Activated naive CD8-positive, alpha-beta T cell treated with anti-CD3 and anti-CD28 coated beads, Interleukin-2, amount 50 U/mL, for 24 hours (primary cell): Measurements from ENCODE around the gene PRR7.
A peak's percentile ranks its signal among the peaks of the same experiment; 100 is the strongest.

Experiments used
- ATAC-seq: fragments of 150-1000 bp; cut with Tn5 transposase; one replicate; pipeline ENCODE4 v1.10.0; 2021
- DNase-seq: peaks from one replicate; pipeline ENCODE4 v3.0.0; 2021
- H3K27ac Mint-ChIP-seq: one replicate; pipeline ENCODE4 v1.8.0; 2021; ENCODE audit warnings: mild to moderate bottlenecking, mixed read lengths
- H3K27me3 Mint-ChIP-seq: one replicate; pipeline ENCODE4 v1.8.0; 2021; ENCODE audit warnings: mixed read lengths
- H3K36me3 Mint-ChIP-seq: one replicate; pipeline ENCODE4 v1.8.0; 2021; ENCODE audit warnings: low read depth, mixed read lengths
- H3K4me1 Mint-ChIP-seq: one replicate; pipeline ENCODE4 v1.8.0; 2021; ENCODE audit warnings: mixed read lengths
- H3K4me3 Mint-ChIP-seq: one replicate; pipeline ENCODE4 v1.8.0; 2021; ENCODE audit warnings: mild to moderate bottlenecking, moderate library complexity, mixed read lengths
- H3K9me3 Mint-ChIP-seq: one replicate; pipeline ENCODE4 v1.8.0; 2021; ENCODE audit warnings: mixed read lengths

Gene PRR7, protein sequence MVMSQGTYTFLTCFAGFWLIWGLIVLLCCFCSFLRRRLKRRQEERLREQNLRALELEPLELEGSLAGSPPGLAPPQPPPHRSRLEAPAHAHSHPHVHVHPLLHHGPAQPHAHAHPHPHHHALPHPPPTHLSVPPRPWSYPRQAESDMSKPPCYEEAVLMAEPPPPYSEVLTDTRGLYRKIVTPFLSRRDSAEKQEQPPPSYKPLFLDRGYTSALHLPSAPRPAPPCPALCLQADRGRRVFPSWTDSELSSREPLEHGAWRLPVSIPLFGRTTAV

DNA sequence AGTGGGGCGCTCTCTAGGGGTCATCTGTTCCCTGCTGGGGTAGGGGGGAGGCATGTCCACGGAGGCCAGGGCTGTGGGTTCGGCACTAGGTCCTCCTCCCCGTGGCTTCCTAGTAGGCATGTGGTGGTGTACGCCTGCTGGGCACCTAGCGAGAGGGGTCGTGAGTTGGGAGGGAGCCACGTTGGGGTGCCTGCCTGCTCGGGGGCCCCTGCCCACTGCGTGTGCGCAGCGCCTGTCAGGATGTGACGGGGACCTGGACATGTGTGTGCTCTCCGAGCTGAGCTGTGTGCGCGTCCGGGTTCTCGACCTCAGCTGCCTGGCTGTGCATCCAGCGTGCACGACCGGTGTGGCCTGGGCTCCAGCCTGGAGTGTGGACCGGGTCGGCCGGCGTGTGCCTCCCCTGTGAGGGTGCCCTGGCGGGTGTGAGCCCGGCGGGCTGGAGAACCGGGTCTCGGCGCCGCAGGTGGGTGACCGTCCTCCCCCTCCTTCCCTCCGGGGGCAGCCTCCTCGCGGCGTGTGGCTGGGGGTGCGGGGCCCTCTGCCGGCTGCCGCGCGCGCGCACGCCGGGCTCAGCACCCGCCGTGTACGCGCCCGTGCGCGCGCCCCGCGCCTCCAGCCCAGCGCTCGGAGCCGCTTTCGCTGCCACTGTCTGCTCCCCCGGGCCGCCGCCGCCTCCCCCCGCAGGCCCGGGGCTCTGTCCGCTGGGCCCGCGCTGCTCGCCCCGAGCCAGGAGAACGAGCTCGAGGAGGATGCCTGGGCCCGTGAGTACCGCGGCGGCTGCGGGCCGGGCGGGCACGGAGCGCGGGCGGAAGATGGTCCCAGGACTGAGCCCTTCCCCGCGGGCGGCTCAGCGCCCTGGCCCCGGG is at the start of gene PRR7:
Gene PRR7 (plus strand): TSS at position 615 of the 866 bp plus-strand sequence. CDS start 8,254 bp downstream, outside the sequence.
- DNase-seq (peak; percentile 80), ATAC-seq (peak; percentile 51)
- Mint-ChIP-seq H3K36me3 (peaks cover 5% of the 10 kb centered on the region), H3K27ac (peak within 1 kb of the TSS; percentile 79), H3K4me3 (peak within 1 kb of the TSS; percentile 73), H3K9me3 (no peaks in the 10 kb centered on the region), H3K4me1 (peaks cover 54% of the 10 kb centered on the region), H3K27me3 (no peaks in the 10 kb centered on the region)

DNA sequence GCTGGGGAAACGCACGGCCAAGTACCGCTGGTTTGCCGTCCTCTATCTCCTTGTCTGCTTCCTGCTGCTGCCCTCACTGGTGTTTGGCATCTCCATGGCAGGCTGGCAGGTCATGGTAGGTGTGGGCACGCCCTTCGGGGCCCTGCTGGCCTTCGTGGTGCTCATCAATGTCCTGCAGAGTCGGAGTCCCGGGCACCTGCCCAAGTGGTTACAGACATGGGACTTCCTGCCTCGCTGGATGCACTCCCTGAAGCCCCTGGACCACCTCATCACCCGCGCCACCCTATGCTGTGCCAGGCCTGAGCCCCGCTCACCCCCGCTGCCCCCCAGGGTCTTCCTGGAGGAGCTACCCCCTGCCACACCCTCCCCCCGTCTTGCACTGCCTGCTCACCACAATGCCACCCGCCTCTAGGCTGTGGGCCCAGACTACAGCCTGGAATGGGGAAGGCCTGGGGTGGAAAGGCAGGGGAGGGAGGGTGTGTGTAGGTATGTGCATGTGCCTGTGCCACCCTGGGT is 48.7 kb upstream of the PRR7 start:
- no peak overlapping the region for H3K27ac Mint-ChIP-seq
- no peaks in the 10 kb centered on the region for H3K9me3 Mint-ChIP-seq
- no peaks in the 10 kb centered on the region for H3K36me3 Mint-ChIP-seq
- DNase-seq (no peak), ATAC-seq (no peak)
- peaks cover 20% of the 10 kb centered on the region for H3K27me3 Mint-ChIP-seq
- H3K4me1 Mint-ChIP-seq, result peaks cover 10% of the 10 kb centered on the region
- no peak overlapping the region for H3K4me3 Mint-ChIP-seq

DNA sequence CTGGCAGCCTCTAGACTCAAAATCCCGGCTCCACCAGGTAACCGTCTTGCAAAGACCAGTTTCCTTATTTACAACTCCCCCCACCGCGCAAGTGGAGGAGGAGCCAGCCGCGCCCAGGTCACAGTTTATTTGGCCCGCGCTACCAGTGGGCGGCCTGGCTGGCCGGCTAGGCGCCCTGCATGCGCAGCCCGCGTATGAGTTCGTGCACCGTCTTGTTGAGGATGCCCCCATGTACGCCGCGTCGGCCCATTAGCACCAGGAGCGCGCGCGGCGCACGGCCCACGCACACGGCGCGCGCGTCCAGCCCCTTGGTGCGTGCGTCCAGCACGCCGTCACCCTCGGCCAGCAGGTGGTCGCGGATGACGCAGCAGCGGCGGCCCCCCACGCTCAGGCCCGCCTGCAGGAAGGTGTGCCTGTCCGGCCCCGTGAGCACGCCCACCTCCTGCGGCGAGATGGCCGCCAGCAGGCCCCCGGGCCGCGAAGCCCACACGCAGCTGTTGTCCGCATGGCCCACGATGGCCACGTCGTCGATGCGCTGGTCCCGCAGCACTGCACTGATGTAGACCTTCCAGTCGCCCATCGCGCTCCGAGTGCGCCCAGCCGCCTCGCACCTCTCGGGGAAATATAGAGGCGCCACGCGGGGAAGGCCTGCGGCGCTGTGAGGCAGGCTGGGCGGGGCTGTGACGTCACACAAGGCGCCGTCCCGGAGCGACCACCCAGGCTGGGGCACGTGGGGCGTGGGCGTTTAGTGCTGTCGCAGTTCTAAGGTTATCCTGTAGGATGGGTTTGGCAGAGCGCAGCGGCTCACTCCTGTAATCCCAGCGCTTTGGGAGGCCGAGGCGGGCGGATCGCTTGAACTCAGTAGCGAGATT is 46.4 kb upstream of the PRR7 start, which contains the start of gene PFN3:
Gene PFN3 (minus strand): TSS at position 665 of the 872 bp plus-strand sequence. CDS start 85 bp downstream, at position 580.
- Mint-ChIP-seq H3K27me3 (peaks cover 23% of the 10 kb centered on the region), H3K27ac (no peak within 1 kb of the TSS), H3K9me3 (no peaks in the 10 kb centered on the region), H3K36me3 (no peaks in the 10 kb centered on the region), H3K4me3 (no peak within 1 kb of the TSS), H3K4me1 (peaks cover 23% of the 10 kb centered on the region)
- ATAC-seq (no peak), DNase-seq (no peak)

DNA sequence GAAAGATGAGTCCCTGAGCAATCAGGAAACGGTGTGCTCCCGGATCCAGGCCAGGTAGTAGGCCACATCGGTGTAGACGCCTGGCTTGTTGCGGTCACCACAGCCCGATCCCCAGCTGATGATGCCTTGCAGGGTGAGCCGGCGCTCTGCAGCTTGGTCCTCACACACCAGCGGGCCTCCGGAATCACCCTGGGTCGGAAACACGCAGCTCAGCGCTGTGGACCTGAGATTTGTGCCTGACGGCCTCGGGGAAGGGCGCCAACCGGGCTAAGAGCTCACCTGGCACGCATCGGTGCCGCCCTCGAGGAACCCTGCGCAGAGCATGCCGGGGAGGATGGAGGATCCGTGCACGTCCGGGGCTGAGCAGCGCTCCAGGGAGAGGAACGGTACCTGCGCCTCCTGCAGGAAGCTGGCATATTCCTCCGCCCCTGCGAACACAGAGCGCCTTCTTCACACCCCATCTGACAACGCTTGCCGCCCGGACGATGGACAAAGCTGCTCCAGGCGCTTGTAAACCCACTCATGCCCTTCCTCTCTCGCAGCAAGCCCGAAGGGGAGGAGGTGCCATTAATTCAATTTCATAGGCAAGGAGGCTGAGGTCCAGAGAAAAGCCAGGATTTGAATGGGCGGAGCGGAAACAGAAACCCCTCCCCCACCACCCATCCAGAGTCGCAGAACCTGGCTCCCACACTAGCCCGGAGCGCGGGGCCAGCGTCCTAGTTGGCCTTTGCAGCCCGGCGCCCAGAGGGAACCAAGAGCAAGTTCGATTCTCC is 44.2 kb upstream of the PRR7 start:
- ATAC-seq (peak; percentile 53), DNase-seq (peak; percentile 74)
- peak overlapping the region; percentile 73 for H3K4me3 Mint-ChIP-seq
- H3K27me3 Mint-ChIP-seq, result peaks cover 26% of the 10 kb centered on the region
- no peaks in the 10 kb centered on the region for H3K9me3 Mint-ChIP-seq
- no peak overlapping the region for H3K27ac Mint-ChIP-seq
- H3K4me1 Mint-ChIP-seq, result peaks cover 28% of the 10 kb centered on the region
- no peaks in the 10 kb centered on the region for H3K36me3 Mint-ChIP-seq

DNA sequence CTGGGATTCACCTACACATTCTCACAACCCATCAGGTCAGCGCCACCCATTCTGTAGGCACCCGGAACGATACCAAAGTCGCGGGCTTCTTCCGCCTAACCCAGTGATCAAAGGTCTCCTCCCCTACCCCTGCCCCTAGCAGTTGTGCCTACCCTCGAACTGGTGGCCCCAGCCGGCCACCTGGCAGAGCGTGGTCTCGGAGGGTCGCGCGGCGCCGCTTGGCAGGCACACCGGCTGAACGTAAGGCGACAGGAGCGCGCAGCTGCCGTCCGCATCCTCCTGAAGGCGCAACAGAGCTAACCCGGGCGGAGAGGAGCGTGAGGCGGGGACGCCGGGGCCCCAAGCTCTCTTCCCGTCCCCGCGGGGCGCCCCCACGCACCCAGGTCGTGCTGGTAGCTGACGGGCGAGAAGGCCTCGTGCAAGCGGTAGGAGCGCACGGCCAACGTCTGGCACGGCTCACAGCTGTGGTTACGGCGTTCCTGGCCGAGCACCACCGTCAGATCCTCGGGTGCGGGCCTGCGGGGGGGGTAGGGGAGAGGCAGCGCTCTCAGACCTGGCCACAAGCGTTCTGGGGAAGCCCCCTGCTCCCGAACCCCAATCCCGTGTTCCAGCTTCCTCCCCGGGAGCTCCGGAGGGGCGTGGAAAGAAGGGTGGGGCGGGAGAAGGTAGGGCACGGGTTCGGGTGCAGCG is 43.4 kb upstream of the PRR7 start:
- no peaks in the 10 kb centered on the region for H3K36me3 Mint-ChIP-seq
- H3K4me3 Mint-ChIP-seq, result peak overlapping the region; percentile 73
- DNase-seq (peak; percentile 50), ATAC-seq (peak; percentile 6)
- no peak overlapping the region for H3K27ac Mint-ChIP-seq
- no peaks in the 10 kb centered on the region for H3K9me3 Mint-ChIP-seq
- H3K27me3 Mint-ChIP-seq, result peaks cover 26% of the 10 kb centered on the region
- peaks cover 28% of the 10 kb centered on the region for H3K4me1 Mint-ChIP-seq

DNA sequence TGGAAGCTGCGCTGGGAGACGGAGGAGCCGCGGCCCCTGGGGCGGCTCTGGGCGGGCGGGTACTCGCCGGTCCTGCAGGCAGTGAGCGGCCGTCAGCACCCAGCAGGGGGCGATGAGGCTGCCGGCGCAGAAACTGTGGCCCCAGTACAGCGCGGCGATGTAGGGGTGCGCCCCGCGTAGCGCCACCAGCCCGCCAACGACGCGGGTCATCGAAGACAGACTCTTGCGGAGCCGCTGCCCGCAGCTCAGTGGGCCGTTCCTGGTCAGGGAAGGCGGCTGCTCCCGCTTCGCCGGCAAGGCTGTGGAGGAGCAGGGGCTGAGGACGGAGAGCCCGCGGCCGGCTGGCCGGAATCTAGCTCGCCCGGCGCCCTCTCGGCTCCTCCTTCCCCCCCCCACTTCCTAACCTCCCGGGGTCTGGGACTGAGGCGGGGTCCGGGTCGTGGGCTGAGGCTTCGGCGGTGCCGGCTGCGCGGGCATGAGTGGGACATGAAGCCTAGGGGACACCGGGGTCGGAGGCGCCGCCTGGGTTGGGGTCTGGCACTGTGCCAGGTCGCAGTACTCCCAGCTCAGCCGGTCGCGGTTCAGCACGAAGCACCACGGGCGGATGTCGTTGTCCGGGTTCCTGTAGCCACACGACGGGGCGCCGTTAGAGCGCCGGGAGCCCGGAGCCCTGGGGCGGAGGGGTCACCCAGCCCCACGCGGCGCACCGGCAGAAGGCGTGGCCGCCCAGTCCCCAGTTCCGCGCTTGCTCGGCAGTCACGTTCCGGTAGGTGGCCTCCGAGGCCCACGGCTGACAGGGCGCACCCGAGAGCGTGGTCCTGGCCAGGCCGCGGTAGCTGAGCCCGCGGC is 42.6 kb upstream of the PRR7 start:
- DNase-seq (peak; percentile 86), ATAC-seq (peak; percentile 92)
- no peaks in the 10 kb centered on the region for H3K9me3 Mint-ChIP-seq
- no peak overlapping the region for H3K27ac Mint-ChIP-seq
- no peaks in the 10 kb centered on the region for H3K36me3 Mint-ChIP-seq
- H3K4me3 Mint-ChIP-seq, result peak overlapping the region; percentile 73
- H3K4me1 Mint-ChIP-seq, result peaks cover 28% of the 10 kb centered on the region
- peaks cover 26% of the 10 kb centered on the region for H3K27me3 Mint-ChIP-seq

DNA sequence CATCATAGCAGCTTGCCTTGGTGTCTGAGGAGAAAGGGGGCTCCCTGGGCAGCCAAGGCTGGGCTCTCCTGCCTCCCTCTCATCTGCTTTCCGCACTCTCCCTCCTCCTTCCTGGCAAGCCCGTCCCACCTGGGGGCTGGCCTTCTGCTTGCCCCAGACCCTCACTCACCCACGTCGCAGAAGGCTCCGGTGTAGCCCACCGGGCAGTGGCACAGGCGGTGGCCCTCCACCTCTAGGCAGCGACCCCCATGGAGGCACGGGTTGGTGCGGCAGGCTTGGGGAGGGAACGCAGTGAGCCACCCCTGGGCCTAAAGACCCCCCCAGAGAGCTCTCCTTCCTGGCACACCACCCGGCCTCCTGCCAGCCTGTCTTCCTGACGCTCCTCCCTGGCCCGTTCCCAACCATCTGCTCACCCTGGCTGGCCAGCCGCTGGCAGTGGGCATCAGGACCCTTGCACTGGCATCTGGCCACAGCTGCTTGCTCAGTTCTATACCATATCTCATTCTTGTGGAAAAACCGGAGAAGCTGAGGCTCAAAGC is 41.9 kb upstream of the PRR7 start:
- H3K4me1 Mint-ChIP-seq, result peaks cover 28% of the 10 kb centered on the region
- no peak overlapping the region for H3K27ac Mint-ChIP-seq
- DNase-seq, result no peak
- no peak for ATAC-seq
- no peaks in the 10 kb centered on the region for H3K9me3 Mint-ChIP-seq
- H3K36me3 Mint-ChIP-seq, result no peaks in the 10 kb centered on the region
- peaks cover 28% of the 10 kb centered on the region for H3K27me3 Mint-ChIP-seq
- H3K4me3 Mint-ChIP-seq, result peak overlapping the region; percentile 73

DNA sequence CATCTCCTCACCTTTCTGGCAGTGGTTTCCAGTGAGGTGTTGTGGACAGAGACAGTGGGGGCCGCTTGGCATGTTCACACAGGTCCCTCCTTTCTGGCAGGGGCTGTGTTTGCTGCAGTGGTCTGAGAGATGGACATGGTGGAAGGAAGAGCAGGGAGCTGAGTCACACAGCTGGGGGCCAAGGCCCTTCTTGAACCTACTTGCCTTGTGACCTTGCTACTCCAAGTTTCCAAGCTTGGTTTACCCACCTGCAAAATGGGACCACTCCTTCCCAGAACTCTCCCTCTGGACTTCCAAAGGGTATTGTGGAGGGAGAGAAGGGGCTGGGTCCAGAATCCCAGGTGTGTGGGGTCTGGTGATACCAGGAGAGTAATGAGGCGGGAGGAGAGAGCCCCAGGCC is 41.3 kb upstream of the PRR7 start:
- Mint-ChIP-seq H3K27ac (no peak overlapping the region), H3K4me3 (peak overlapping the region; percentile 73), H3K4me1 (peaks cover 28% of the 10 kb centered on the region)

DNA sequence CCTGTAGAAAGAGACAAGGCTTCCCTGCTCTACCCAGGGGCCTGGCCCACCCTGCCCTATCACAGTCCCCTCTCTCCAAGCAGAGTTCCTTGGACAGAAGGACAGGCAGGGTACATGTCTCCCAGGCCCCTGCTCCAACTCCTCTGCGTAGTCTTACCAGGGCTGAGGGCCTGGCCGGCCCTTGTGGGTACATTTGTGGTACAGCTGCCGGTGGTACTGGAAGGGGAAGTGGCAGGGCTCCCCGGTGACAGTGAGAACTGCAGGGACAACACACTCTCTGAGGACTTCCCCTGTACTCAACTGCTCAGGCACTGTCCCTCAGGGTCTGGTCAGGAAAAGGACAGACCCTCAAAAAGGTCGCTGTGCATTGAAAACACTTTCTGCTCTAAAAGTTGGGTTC is 40.8 kb upstream of the PRR7 start:
- no peak overlapping the region for H3K4me3 Mint-ChIP-seq
- H3K27me3 Mint-ChIP-seq, result peaks cover 28% of the 10 kb centered on the region
- peaks cover 33% of the 10 kb centered on the region for H3K4me1 Mint-ChIP-seq
- H3K27ac Mint-ChIP-seq, result no peak overlapping the region
- no peaks in the 10 kb centered on the region for H3K36me3 Mint-ChIP-seq
- DNase-seq, result no peak
- ATAC-seq, result no peak
- H3K9me3 Mint-ChIP-seq, result no peaks in the 10 kb centered on the region

More for the DNA sequence above, 41.3 kb upstream of the PRR7 start:
- DNase-seq (no peak), ATAC-seq (no peak)
- Mint-ChIP-seq H3K9me3 (no peaks in the 10 kb centered on the region), H3K27me3 (peaks cover 28% of the 10 kb centered on the region), H3K36me3 (no peaks in the 10 kb centered on the region)

DNA sequence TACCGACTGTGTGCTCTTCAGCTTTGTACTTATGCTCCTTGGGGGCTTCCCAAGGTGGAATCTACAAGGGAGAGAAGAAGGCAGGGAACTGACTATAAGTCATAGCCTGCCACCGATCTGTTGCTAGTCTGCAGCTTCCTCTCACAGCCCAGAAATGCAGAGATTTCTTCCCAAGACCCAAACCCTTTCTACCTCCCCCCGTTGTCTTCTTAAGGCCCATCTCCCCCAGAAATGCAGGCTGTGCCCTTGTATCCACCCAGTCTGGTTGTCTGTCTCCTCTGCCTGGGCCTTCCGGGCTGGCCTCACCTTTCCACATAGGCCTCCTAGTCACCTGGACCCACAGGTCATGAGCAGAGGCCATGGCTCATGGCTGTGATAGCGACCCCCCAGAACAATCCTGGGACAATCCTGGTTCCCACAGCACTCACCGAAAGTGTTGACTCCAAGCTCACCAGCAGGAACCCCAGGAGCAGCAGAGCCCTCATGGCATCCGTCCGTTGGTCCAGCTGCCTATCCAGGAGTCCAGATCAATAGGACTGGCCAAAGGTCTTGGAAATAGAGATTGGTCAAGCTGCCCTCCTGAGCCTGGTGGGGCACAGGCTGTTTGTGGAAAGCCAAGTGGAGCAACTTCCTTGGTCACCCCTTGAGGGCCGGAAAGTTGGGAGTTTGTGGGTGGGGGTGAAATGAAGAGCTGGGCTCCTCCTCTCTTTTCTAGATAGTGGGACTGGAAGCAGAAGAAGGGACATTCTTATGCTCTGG is 37.4 kb upstream of the PRR7 start, which contains the start of gene F12:
Gene F12 (minus strand): TSS at position 522 of the 759 bp plus-strand sequence. CDS start 37 bp downstream, at position 485.
- H3K4me3 Mint-ChIP-seq, result no peak within 1 kb of the TSS
- peaks cover 40% of the 10 kb centered on the region for H3K4me1 Mint-ChIP-seq
- ATAC-seq (no peak), DNase-seq (no peak)
- no peak within 1 kb of the TSS for H3K27ac Mint-ChIP-seq
- no peaks in the 10 kb centered on the region for H3K9me3 Mint-ChIP-seq
- H3K27me3 Mint-ChIP-seq, result peaks cover 6% of the 10 kb centered on the region
- H3K36me3 Mint-ChIP-seq, result no peaks in the 10 kb centered on the region

DNA sequence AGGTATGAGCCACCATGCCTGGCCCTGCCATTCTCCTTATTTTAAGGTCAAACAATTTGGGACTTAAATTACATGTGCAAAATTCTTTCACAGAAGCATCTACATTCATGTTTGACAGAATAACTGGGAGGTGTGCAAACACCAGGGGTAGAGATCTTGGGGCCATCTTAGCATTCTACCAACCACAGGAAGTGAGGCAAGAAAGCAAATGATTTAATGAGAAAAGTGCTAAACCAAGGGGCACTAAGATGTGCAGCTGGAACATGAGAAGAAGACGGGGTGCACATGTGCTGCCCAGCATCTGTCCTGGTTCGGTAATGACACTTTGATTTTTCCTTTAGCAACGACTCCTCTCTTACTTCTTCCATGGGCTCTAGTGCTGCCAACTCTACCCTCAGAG is 36.0 kb upstream of the PRR7 start:
- Mint-ChIP-seq H3K4me3 (no peak overlapping the region), H3K27ac (peak overlapping the region; percentile 11)
- no peak for DNase-seq

More for the DNA sequence above, 36.0 kb upstream of the PRR7 start:
- Mint-ChIP-seq H3K9me3 (no peaks in the 10 kb centered on the region), H3K4me1 (peaks cover 32% of the 10 kb centered on the region), H3K27me3 (peaks cover 6% of the 10 kb centered on the region), H3K36me3 (no peaks in the 10 kb centered on the region)
- ATAC-seq, result no peak
